NCI-H1436 treated with DMSO at 0.1 percent for 48 hours (cell line): ENCODE data around the gene POU2F1.

ENCODE experiments used
- DNase-seq: peaks from one replicate; lab custom pipeline; 2025; lab: John Stamatoyannopoulos, UW

Gene POU2F1

GRCh38 chr1:167467752-167468151 is 247.1 kb downstream of the POU2F1 start:
- no peak for DNase-seq

- no peak for DNase-seq
Measured at GRCh38 chr1:167469280-167469965, 248.7 kb downstream of the POU2F1 start.

GRCh38 chr1:167471568-167471967 is 250.9 kb downstream of the POU2F1 start:
- DNase-seq = no peak

GRCh38 chr1:167472752-167473521 is 252.3 kb downstream of the POU2F1 start:
- no peak for DNase-seq

- no peak for DNase-seq
Measured at GRCh38 chr1:167473761-167474160, 253.1 kb downstream of the POU2F1 start.

GRCh38 chr1:167474191-167474641 is 253.5 kb downstream of the POU2F1 start:
- no peak for DNase-seq

GRCh38 chr1:167476061-167476460 is 255.4 kb downstream of the POU2F1 start:
- DNase-seq = no peak
